Heart left ventricle (tissue), 16 donors: ENCODE results near the gene NARF. TPM values are rescaled to one million over a fixed set of nuclear protein-coding genes. Genes with fewer than 3 reads are reported as not detected.

ENCODE experiments used
- ATAC-seq, 4 donors: fragments of 200-7000 bp; cut with Tn5 transposase; one replicate each; pipeline ENCODE4 v1.9.1; 2020 to 2022; ENCODE audit warnings: moderate library complexity in 4 of 4, mild to moderate bottlenecking in 3 of 4, moderate number of reproducible peaks in 1 of 4
- DNase-seq, 5 donors: peaks; one replicate each; pipeline ENCODE4 v3.0.0-alpha.2; 2020
- H3K27ac ChIP-seq, 12 donors: fragments of 200-600 bp; sonication (generic) in 4 of 12; one replicate each; pipeline versions ENCODE4 v1.5.0 to v1.8.0; 2016 to 2022; ENCODE audit warnings: mild to moderate bottlenecking in 2 of 12
- H3K27me3 ChIP-seq, 9 donors: fragments of 200-600 bp; sonication (generic) in 2 of 9; one replicate each; pipeline versions ENCODE4 v1.5.1 to v1.8.0; 2016 to 2022; ENCODE audit warnings: mild to moderate bottlenecking in 3 of 9
- H3K36me3 ChIP-seq, 9 donors: fragments of 200-600 bp; sonication (generic) in 2 of 9; one replicate each; pipeline versions ENCODE4 v1.5.0 to v1.8.0; 2018 to 2022; ENCODE audit warnings: mild to moderate bottlenecking in 2 of 9
- H3K4me1 ChIP-seq, 12 donors: fragments of 200-600 bp; sonication (generic) in 4 of 12; one replicate each; pipeline versions ENCODE4 v1.5.0 to v1.8.0; 2016 to 2022; ENCODE audit warnings: mild to moderate bottlenecking in 3 of 12
- H3K4me3 ChIP-seq, 12 donors: fragments of 200-600 bp; sonication (generic) in 4 of 12; one replicate each; pipeline versions ENCODE4 v1.5.0 to v1.8.0; 2017 to 2022; ENCODE audit warnings: mild to moderate bottlenecking in 9 of 12, moderate library complexity in 4 of 12
- H3K9me3 ChIP-seq, 12 donors: fragments of 200-600 bp; sonication (generic) in 4 of 12; one replicate each; pipeline versions ENCODE4 v1.5.0 to v1.8.0; 2016 to 2022; ENCODE audit warnings: mild to moderate bottlenecking in 1 of 12
- CTCF ChIP-seq, 12 donors: fragments of 200-600 bp; sonication (generic) in 4 of 12; IDR thresholded peaks; one replicate each; pipeline versions ENCODE4 v1.5.0 to v1.8.0; 2018 to 2022; ENCODE audit warnings: antibody characterized with exemption in 12 of 12, mild to moderate bottlenecking in 5 of 12
- POLR2A ChIP-seq, 2 donors: fragments of 450-650 bp; IDR thresholded peaks; one replicate each; pipeline ENCODE4 v1.6.1; 2017; ENCODE audit warnings: antibody characterized with exemption in 2 of 2, mild to moderate bottlenecking in 2 of 2, moderate library complexity in 2 of 2
- WGBS, 4 donors: extraction: QIAGEN DNeasy Blood & Tissue Kit in 2 of 4; methylation state at CpG; one replicate each; pipeline versions ENCODE4 v1.1.5 to v1.1.7; 2013 to 2018; 5-methylcytosine and 5-hydroxymethylcytosine counted together
- intact Hi-C, 10 donors: fragments of 100-400 bp; cut with DNase I; formaldehyde crosslinking; loops; one replicate each; pipeline versions ENCODE4 v1.11.1 to v1.14.2; 2022
- polyA plus RNA-seq, 2 donors: library from polyadenylated mRNA; stranded (reverse); fragments of 200-250 nt; gene quantifications; one replicate each; pipeline ENCODE4 v1.2.3, GENCODE V29; 2013
- total RNA-seq, 9 donors: library from RNA; depleted of rRNA in 2 of 9; stranded (reverse); fragments of >200 nt in 2 of 9; fragmentation: NEBNext Ultra II Directional in 3 of 9; extraction: Animal tissue kit (Norgen Biotek cat#: 25700) in 3 of 9; gene quantifications; one replicate each; pipeline versions ENCODE4 v1.1.0 to v1.2.4, GENCODE V29; 2016 to 2023
- donor health status: ischemic (EF 13 %, LVEDD 7.1; RV severe dilation, severe dysfunction).
- donor health status: healthy with polysubstance abuse.
- donor health status: DM: no; HTN: yes; CAD: no.
- donor health status: DM: no; HTN: no; CAD: no.
- donor health status: ischemic (EF 25% LVEDD 6.9; RV normal size, moderate dysfunction).
- donor health status: ischemic (EF 25% LVEDD 5.7; RV mildly dilated, moderate dysfunction).
- donor health status: healthy.
- donor health status: DM: yes; HTN: yes; CAD: no.
- donor health status: ischemic (EF 35%, LVEDD 5.7; RV mildly dilated, moderate dysfunction).
- donor health status: nonischemic (EF 11% LVEDD 7.7; RV severe dilation, severe dysfunction).
- donor health status: DM: yes; HTN: yes; CAD: no.
- donor health status: PGD.
- donor health status: ischemic (EF 29% LVEDD 5.4; RV normal size, mild dysfunction).
- donor health status: nonischemic (EF 23%, LVEDD 6.1; RV moderate dilation, normal function).

Gene NARF
- total and polyA plus RNA-seq, 11 donors: 48.6 to 111 (median 63.0) TPM

GRCh38 chr17:82491533-82491932, 33.0 kb downstream of the NARF start:
- no peak for DNase-seq
- Histone ChIP-seq H3K4me1 (peaks cover 0 to 37% (median 14%) of the 10 kb centered on the region in 12 donors), H3K36me3 (peaks cover 0 to 30% (median 19%) of the 10 kb centered on the region in 9 donors), H3K9me3 (no peaks in the 10 kb centered on the region), H3K27ac (no peak overlapping the region), H3K27me3 (no peaks in the 10 kb centered on the region), H3K4me3 (no peak overlapping the region)
- 86 to 97% (median 94%) methylated on average over 12 to 15 of the region's 15 CpGs for WGBS, 4 donors
- intact Hi-C loops: loop anchor here in 5 of 10 donors (5.0 to 10.0 kb wide), 3 partner anchors 53 to 139 kb away; no protein-coding TSS in a partner anchor
- TF ChIP-seq CTCF (IDR thresholded peaks at IDR 0.05) (no peak), POLR2A (IDR thresholded peaks at IDR 0.05) (no peak)
- ATAC-seq: no peak

- H3K4me1 ChIP-seq: peaks cover 2 to 43% (median 18%) of the 10 kb centered on the region in 12 donors
- intact Hi-C loops: loop anchor here in 5 of 10 donors (5.0 to 10.0 kb wide), 3 partner anchors 52 to 140 kb away; no protein-coding TSS in a partner anchor
- H3K27ac ChIP-seq: peak overlapping the region in 1 of 12 donors; percentile 24
- peaks cover 0 to 18% (median 9%) of the 10 kb centered on the region in 9 donors for H3K36me3 ChIP-seq
- no peak overlapping the region for H3K4me3 ChIP-seq
- H3K27me3 ChIP-seq: no peaks in the 10 kb centered on the region
- no peaks in the 10 kb centered on the region for H3K9me3 ChIP-seq
- peak in 1 of 5 donors; percentile 39 for DNase-seq
- ATAC-seq: no peak
- 89 to 92% (median 91%) methylated on average over 13 of the region's 13 CpGs for WGBS, 4 donors
- TF ChIP-seq POLR2A (IDR thresholded peaks at IDR 0.05) (no peak), CTCF (IDR thresholded peaks at IDR 0.05) (no peak)
Observed at GRCh38 chr17:82492643-82493225, 34.2 kb downstream of the NARF start.

- Histone ChIP-seq H3K4me1 (peaks cover 2 to 45% (median 17%) of the 10 kb centered on the region in 12 donors), H3K27ac (peak overlapping the region in 1 of 12 donors; percentile 24)
- intact Hi-C loops: loop anchor here in 5 of 10 donors (5.0 to 10.0 kb wide), 3 partner anchors 51 to 141 kb away; no protein-coding TSS in a partner anchor
Observed at GRCh38 chr17:82493226-82493781, 34.8 kb downstream of the NARF start.

More at GRCh38 chr17:82493226-82493781, 34.8 kb downstream of the NARF start:
- DNase-seq (peak in 1 of 5 donors; percentile 22), ATAC-seq (no peak)
- WGBS, 4 donors: 82 to 88% (median 84%) methylated on average over 11 to 12 of the region's 12 CpGs
- H3K27me3 ChIP-seq: no peaks in the 10 kb centered on the region
- TF ChIP-seq CTCF (IDR thresholded peaks at IDR 0.05) (no peak), POLR2A (IDR thresholded peaks at IDR 0.05) (no peak)
- H3K9me3 ChIP-seq: no peaks in the 10 kb centered on the region
- no peak overlapping the region for H3K4me3 ChIP-seq
- peaks cover 0 to 12% (median 4%) of the 10 kb centered on the region in 9 donors for H3K36me3 ChIP-seq
